SK-N-SH (cell line): ENCODE measurements around the gene RUNDC3A. TPM values are rescaled to one million over a fixed set of nuclear protein-coding genes. Genes with fewer than 3 reads are reported as not detected.

ENCODE experiments used
- CTCF ChIA-PET: fragments of 300-600, 350-600 bp; formaldehyde crosslinking; extraction: SDS; loops from one replicate; lab custom pipeline; 2021; lab: Yijun Ruan, JAX
- POLR2A ChIA-PET: fragments of 350-600 bp; sonication (Branson Sonifier 250); formaldehyde crosslinking; extraction: SDS; loops from one replicate; lab custom pipeline; 2020; ENCODE audit warnings: antibody characterized with exemption, inconsistent platforms; lab: Yijun Ruan, JAX
- DNase-seq: peaks from one replicate; pipeline ENCODE4 v3.0.0; 2012
- H2AFZ ChIP-seq: fragments of 200-600 bp; sonication (generic); 2 replicates; pipeline ENCODE4 v1.8.1; 2016; ENCODE audit warnings: antibody characterized with exemption, mild to moderate bottlenecking, low read depth
- H3F3A ChIP-seq: fragments of 200-600 bp; sonication (generic); replicated peaks from 2 replicates; pipeline ENCODE3; 2016; ENCODE audit warnings: antibody characterized with exemption, mild to moderate bottlenecking; ENCODE audit not compliant: insufficient read depth
- H3K27ac ChIP-seq, 2 experiments: fragments of 200-500 bp in 1 of 2; fragments of 200-600 bp in 1 of 2; sonication (Bioruptor generic) in 1 of 2; sonication (generic), shearing (Covaris generic) in 1 of 2; 2 replicates each; pipeline versions ENCODE4 v1.5.1 to v1.6.1; 2014 to 2016; ENCODE audit warnings: low read depth in 2 of 2, inconsistent platforms in 1 of 2, low read length in 1 of 2, mild to moderate bottlenecking in 1 of 2, mixed read lengths in 1 of 2
- H3K27me3 ChIP-seq: fragments of 200-600 bp; sonication (generic), shearing (Covaris generic); 2 replicates; pipeline ENCODE4 v1.6.1; 2016; ENCODE audit warnings: mixed run types; ENCODE audit not compliant: insufficient read depth
- H3K36me3 ChIP-seq, 2 experiments: fragments of 200-500 bp in 1 of 2; fragments of 200-600 bp in 1 of 2; sonication (Bioruptor generic) in 1 of 2; sonication (generic) in 1 of 2; replicated peaks in 1 of 2; 2 replicates each; pipeline versions ENCODE3 to v1.5.1; 2014 to 2016; ENCODE audit warnings: low read length in 1 of 2, mild to moderate bottlenecking in 1 of 2; ENCODE audit not compliant: insufficient read depth in 2 of 2, control insufficient read depth in 1 of 2
- H3K4me1 ChIP-seq, 2 experiments: fragments of 200-500 bp in 1 of 2; fragments of 200-600 bp in 1 of 2; sonication (Bioruptor generic) in 1 of 2; sonication (generic), shearing (Covaris generic) in 1 of 2; 2 replicates each; pipeline versions ENCODE4 v1.5.1 to v1.6.1; 2014 to 2016; ENCODE audit warnings: low read depth in 1 of 2, low read length in 1 of 2, mixed run types in 1 of 2; ENCODE audit not compliant: insufficient read depth in 2 of 2, control insufficient read depth in 1 of 2
- H3K4me2 ChIP-seq: fragments of 200-600 bp; sonication (generic), shearing (Covaris generic); 2 replicates; pipeline ENCODE4 v1.6.1; 2017; ENCODE audit warnings: mixed run types
- H3K4me3 ChIP-seq, 2 experiments: fragments of 200-500 bp in 1 of 2; fragments of 200-600 bp in 1 of 2; sonication (Bioruptor generic) in 1 of 2; sonication (generic), shearing (Covaris generic) in 1 of 2; 2 replicates each; pipeline versions ENCODE4 v1.5.1 to v1.8.1; 2014 to 2016; ENCODE audit warnings: low read depth in 2 of 2, inconsistent platforms in 1 of 2, low read length in 1 of 2, mild to moderate bottlenecking in 1 of 2, mixed read lengths in 1 of 2, moderate library complexity in 1 of 2
- H3K79me2 ChIP-seq: fragments of 200-600 bp; sonication (generic); 2 replicates; pipeline ENCODE4 v1.8.1; 2017; ENCODE audit warnings: mild to moderate bottlenecking; ENCODE audit not compliant: insufficient read depth
- H3K9ac ChIP-seq: fragments of 200-600 bp; sonication (generic); 2 replicates; pipeline ENCODE4 v1.6.1; 2017; ENCODE audit warnings: mixed run types
- H3K9me2 ChIP-seq: fragments of 200-600 bp; sonication (generic); 2 replicates; pipeline ENCODE4 v1.6.1; 2017; ENCODE audit warnings: mixed run types
- H3K9me3 ChIP-seq: fragments of 200-600 bp; sonication (generic); 2 replicates; pipeline ENCODE4 v1.6.1; 2017; ENCODE audit warnings: mixed run types, mild to moderate bottlenecking, moderate library complexity
- H4K20me1 ChIP-seq: fragments of 200-600 bp; sonication (generic); 2 replicates; pipeline ENCODE4 v1.6.1; 2017; ENCODE audit warnings: mild to moderate bottlenecking, mixed run types; ENCODE audit not compliant: insufficient read depth
- GABPA ChIP-seq: IDR thresholded peaks from 2 replicates; pipeline ENCODE4 v1.4.0; 2012; ENCODE audit warnings: low read depth, mild to moderate bottlenecking
- MXI1 ChIP-seq: IDR thresholded peaks from 2 replicates; pipeline ENCODE4 v1.6.1; 2012; ENCODE audit warnings: mild to moderate bottlenecking, low read depth, low read length, improper control_type of control experiment
- NFIC ChIP-seq: IDR thresholded peaks from 2 replicates; pipeline ENCODE4 v1.4.0; 2012; ENCODE audit warnings: borderline replicate concordance
- RAD21 ChIP-seq: IDR thresholded peaks from 2 replicates; pipeline ENCODE4 v1.6.1; 2012; ENCODE audit warnings: mild to moderate bottlenecking, low read length
- WGBS: methylation state at CpG from one replicate; pipeline ENCODE4 v1.1.6; 2017; ENCODE audit warnings: low lambda C conversion rate; 5-methylcytosine and 5-hydroxymethylcytosine counted together
- polyA plus RNA-seq, 3 experiments: library from polyadenylated mRNA; depleted of rRNA; stranded (reverse); fragments of >200 nt; gene quantifications; 2 replicates each; pipeline ENCODE4 v1.2.3, GENCODE V29; 2012
- TF ChIP-seq, protein P1 (sequence below): fragments of 200-600 bp; sonication (generic); IDR thresholded peaks from 2 replicates; pipeline ENCODE4 v1.6.1; 2017; ENCODE audit warnings: antibody characterized with exemption, mild to moderate bottlenecking, moderate library complexity

RUNDC3A gene
- polyA plus RNA-seq, 1 of the 3 experiments (the other 2 are of a cell fraction), result 8.9 TPM

DNA sequence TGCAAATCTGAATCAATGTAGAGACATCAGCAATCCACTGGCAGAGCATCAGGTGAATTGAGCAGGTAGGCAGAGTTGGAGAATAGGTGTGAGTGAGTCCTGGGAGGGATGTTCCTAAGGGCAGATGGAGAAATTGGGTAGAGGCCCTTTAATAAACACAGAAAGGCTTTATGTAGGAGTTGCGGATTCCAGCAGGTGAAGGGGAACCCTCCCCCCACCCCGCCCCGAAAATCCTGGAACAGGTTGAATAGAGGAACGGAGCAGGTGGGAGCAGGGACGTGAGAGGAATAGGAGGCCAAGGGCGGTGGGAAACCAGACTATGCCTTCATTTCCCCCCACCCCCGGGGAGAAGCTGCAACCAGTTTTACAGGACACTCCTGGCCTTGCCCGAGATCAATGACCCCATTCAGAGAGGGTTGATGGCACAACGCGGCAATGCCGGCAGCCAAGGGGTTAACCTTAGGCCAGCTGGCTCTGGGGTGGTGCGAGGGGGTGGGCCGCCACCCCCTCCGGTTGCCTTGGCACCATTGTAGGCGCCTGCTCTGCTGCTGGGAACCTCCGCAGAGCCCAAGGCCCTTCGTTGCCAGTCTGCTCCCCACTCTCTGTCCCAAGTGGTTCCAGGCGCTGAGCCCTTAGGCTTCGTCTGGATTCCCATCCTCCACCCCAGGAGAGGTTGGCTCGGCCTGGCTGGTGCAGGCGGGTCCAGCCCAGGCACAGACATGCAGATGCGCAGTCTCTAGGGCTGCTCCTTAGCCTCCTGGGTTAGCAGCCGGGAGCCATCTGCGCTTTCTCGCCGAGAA is 814 bp upstream of the RUNDC3A start (continued):
- peak; percentile 23 for TF ChIP-seq RAD21

- Histone ChIP-seq H3K4me3 (peak overlapping the region; percentile 52 to 60), H3K36me3 (no peaks in the 10 kb centered on the region), H3K9me2 (no peaks in the 10 kb centered on the region), H3F3A (no peaks in the 10 kb centered on the region), H4K20me1 (no peaks in the 10 kb centered on the region), H3K9me3 (no peaks in the 10 kb centered on the region), H3K4me2 (peak overlapping the region; percentile 80), H3K9ac (no peak overlapping the region), H3K27ac (peak overlapping the region in 1 of 2 experiments; percentile 79; a peak in 2 of 4 replicates), H3K4me1 (peaks cover 0 to 31% of the 10 kb centered on the region in 2 experiments; a peak in 1 of 4 replicates), H3K27me3 (no peaks in the 10 kb centered on the region), H2AFZ (no peak overlapping the region), H3K79me2 (no peaks in the 10 kb centered on the region)
- ChIA-PET POLR2A (interaction anchor here (1.0 to 4.4 kb wide), 9 partner anchors 11 to 122 kb away, joined by 3 to 34 read pairs (median 4); partner anchors contain the start of genes SLC25A39 and TMUB2), CTCF (interaction anchor here (0.7 to 5.7 kb wide), 5 partner anchors 10 to 88 kb away, joined by 3 to 37 read pairs (median 5); partner anchors contain the start of genes GRN, SLC25A39 and UBTF)
- TF ChIP-seq GABPA (0 out of 2 replicates have a peak, but pooled peaks have one; percentile 28), MXI1 (peak; percentile 25; the same call in 1 of the 2 replicates), NFIC (no peak)
- WGBS, result 36% methylated on average over 13 of the region's 15 CpGs
- DNase-seq, result peak; percentile 73
Measured at GRCh38 chr17:44308865-44309264, 464 bp downstream of the RUNDC3A start.

DNA sequence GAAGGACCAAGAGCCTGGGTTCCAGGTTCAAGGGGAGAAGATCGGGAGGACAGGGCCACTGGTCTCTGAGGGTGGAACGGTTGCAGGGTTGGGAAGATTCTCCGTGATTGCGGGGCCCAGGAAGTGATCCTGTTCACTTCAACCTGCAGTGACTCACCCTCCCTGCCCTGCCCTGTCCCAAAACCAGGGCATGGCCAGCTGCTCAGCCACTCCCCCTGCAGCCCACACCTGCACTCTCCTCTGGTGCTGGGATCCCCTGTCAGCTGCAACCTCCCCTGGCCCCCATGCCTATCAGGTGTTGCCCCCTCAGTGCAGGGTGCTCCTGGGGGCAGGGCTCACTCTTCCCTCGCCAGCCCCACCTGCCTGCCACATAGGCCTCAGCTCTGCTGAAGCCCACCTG is 1.1 kb downstream of the RUNDC3A start:
- Histone ChIP-seq H3K4me2 (peak overlapping the region; percentile 80), H3K4me3 (peak overlapping the region; percentile 52 to 60), H3K36me3 (no peaks in the 10 kb centered on the region), H3K27me3 (no peaks in the 10 kb centered on the region), H3F3A (no peaks in the 10 kb centered on the region), H4K20me1 (no peaks in the 10 kb centered on the region), H2AFZ (no peak overlapping the region), H3K4me1 (peaks cover 0 to 31% of the 10 kb centered on the region in 2 experiments; a peak in 1 of 4 replicates), H3K9me3 (no peaks in the 10 kb centered on the region), H3K9ac (no peak overlapping the region), H3K27ac (no peak overlapping the region; a peak in 1 of 4 replicates), H3K9me2 (no peaks in the 10 kb centered on the region), H3K79me2 (no peaks in the 10 kb centered on the region)
- 39% methylated on average over 4 of the region's 5 CpGs for WGBS
- POLR2A ChIA-PET, result interaction anchor here (1.6 to 4.4 kb wide), 4 partner anchors 10 to 90 kb away, joined by 4 to 34 read pairs (median 22); partner anchors contain the start of gene SLC25A39
- TF ChIP-seq, protein P1, sequence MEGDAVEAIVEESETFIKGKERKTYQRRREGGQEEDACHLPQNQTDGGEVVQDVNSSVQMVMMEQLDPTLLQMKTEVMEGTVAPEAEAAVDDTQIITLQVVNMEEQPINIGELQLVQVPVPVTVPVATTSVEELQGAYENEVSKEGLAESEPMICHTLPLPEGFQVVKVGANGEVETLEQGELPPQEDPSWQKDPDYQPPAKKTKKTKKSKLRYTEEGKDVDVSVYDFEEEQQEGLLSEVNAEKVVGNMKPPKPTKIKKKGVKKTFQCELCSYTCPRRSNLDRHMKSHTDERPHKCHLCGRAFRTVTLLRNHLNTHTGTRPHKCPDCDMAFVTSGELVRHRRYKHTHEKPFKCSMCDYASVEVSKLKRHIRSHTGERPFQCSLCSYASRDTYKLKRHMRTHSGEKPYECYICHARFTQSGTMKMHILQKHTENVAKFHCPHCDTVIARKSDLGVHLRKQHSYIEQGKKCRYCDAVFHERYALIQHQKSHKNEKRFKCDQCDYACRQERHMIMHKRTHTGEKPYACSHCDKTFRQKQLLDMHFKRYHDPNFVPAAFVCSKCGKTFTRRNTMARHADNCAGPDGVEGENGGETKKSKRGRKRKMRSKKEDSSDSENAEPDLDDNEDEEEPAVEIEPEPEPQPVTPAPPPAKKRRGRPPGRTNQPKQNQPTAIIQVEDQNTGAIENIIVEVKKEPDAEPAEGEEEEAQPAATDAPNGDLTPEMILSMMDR, result no peak
- no peak for DNase-seq
- CTCF ChIA-PET, result interaction anchor here (0.7 to 5.7 kb wide), 4 partner anchors 15 to 124 kb away, joined by 3 to 37 read pairs (median 4); partner anchors contain the start of genes GRN, SLC25A39 and UBTF
